T-helper 2 cell treated with Interferon-gamma antibody and Interleukin-4, amounts not matched to agents 5 μg/mL and 100 μg/mL, for 36 hours (primary cell): ENCODE measurements around the gene COL4A4.
"Not testable (repeated sequence)": the region's sequence is repeated elsewhere in the genome, so short reads cannot be mapped to it uniquely, and the experiment has no call there.

Experiments used
- DNase-seq: peaks from one replicate; pipeline ENCODE4 v3.0.0; 2021; ENCODE audit warnings: low spot score
- H3K27ac Mint-ChIP-seq: one replicate; pipeline ENCODE4 v1.8.0; 2021; ENCODE audit warnings: mild to moderate bottlenecking, mixed read lengths
- H3K27me3 Mint-ChIP-seq: one replicate; pipeline ENCODE4 v1.8.0; 2021; ENCODE audit warnings: low read depth, mixed read lengths
- H3K36me3 Mint-ChIP-seq: one replicate; pipeline ENCODE4 v1.8.0; 2021; ENCODE audit warnings: low read depth, mixed read lengths
- H3K4me1 Mint-ChIP-seq: one replicate; pipeline ENCODE4 v1.8.0; 2021; ENCODE audit warnings: low read depth, mixed read lengths
- H3K4me3 Mint-ChIP-seq: one replicate; pipeline ENCODE4 v1.8.0; 2022; ENCODE audit warnings: mild to moderate bottlenecking, moderate library complexity, mixed read lengths
- H3K9me3 Mint-ChIP-seq: one replicate; pipeline ENCODE4 v1.8.0; 2021; ENCODE audit warnings: mixed read lengths

Gene COL4A4

DNA sequence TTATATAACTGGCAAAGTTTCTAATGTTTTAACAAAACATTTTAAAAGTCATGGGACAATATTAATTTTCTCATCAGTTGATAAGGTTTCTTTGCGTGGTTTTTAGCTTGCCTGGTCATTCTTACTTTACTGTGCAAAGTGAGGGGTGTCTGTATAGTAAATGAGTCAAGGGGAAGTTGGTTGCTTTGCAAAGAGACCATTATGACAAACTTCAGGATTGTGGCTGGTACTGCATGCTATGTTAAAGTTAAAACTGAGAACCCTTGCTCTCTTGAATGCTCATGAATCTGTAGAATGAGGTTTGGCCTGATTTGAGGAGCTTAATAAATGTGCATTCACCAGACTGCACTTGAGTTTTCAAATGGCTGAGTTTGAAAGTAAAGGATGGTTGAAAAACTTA is 47.0 kb downstream of the COL4A4 start:
- H3K4me3 Mint-ChIP-seq, result no peak overlapping the region
- H3K4me1 Mint-ChIP-seq, result no peaks in the 10 kb centered on the region
- H3K9me3 Mint-ChIP-seq, result no peaks in the 10 kb centered on the region
- H3K27ac Mint-ChIP-seq, result no peak overlapping the region
- peaks cover 14% of the 10 kb centered on the region for H3K27me3 Mint-ChIP-seq
- no peaks in the 10 kb centered on the region for H3K36me3 Mint-ChIP-seq
- DNase-seq, result no peak

DNA sequence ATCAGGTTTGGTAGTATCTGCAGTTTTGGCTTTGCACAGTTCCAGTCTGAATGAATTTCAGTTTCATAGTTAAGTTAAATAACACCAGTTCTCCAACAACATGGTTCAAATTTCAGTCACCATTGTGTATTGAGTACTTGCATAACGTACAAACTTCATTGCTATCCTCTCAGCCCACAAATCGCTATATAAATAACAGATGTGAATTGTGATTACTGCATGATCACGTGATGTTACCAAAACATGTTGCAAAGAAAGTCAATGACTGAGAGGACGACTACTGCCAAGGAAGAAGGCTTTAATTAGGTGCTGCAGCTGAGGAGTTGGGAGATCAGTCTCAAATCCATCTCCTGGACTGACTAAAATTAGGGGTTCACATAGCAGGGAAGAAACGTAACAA is 48.2 kb downstream of the COL4A4 start:
- H3K27ac Mint-ChIP-seq, result no peak overlapping the region
- no peak for DNase-seq
- no peaks in the 10 kb centered on the region for H3K36me3 Mint-ChIP-seq
- H3K9me3 Mint-ChIP-seq, result no peaks in the 10 kb centered on the region
- no peaks in the 10 kb centered on the region for H3K4me1 Mint-ChIP-seq
- no peak overlapping the region for H3K4me3 Mint-ChIP-seq
- H3K27me3 Mint-ChIP-seq, result peaks cover 14% of the 10 kb centered on the region

DNA sequence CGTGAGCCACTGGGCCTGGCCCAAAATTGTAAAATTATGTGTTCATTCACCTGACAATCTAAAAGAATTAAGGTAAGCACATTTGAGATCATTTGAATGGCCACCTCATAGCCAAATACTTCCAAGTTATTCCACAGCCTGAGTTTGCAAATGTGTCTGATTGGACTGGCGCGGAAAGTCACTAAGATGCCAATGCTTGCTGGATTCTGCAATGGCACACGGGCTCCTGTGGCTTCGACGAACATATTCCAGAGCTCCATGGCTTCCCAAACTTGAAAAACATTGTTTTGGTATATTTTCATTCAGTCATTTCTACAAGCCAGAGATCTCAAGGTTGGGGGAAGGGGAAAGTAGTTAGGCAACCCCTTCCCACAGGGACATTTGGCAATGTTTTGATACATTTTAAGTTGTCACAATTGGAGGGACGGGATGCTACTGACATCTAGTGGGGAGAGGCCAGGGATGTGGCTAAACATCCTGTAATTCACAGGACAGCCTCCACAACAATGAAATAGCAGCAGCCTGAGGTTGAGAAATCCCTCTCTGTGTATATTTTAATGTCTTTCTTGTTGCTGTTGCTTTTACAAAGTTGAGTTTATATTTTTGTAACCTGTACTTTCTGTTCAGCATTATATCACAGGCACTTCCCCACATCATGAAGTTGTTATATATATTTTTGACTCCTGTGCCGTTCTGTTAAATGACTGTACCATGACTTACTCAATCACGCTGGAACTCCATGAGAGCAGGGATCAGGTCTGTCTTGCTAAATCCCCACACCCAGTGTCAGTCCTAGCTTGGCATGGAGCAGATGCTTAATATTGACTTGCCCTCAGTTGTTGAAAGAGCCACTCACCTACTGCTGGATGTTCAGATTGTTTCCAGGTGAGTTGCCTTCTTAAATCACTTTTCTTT is 56.9 kb downstream of the COL4A4 start:
- no peaks in the 10 kb centered on the region for H3K27me3 Mint-ChIP-seq
- no peaks in the 10 kb centered on the region for H3K36me3 Mint-ChIP-seq
- no peaks in the 10 kb centered on the region for H3K9me3 Mint-ChIP-seq
- H3K27ac Mint-ChIP-seq, result no peak overlapping the region
- H3K4me1 Mint-ChIP-seq, result no peaks in the 10 kb centered on the region
- H3K4me3 Mint-ChIP-seq, result no peak overlapping the region
- no peak for DNase-seq

DNA sequence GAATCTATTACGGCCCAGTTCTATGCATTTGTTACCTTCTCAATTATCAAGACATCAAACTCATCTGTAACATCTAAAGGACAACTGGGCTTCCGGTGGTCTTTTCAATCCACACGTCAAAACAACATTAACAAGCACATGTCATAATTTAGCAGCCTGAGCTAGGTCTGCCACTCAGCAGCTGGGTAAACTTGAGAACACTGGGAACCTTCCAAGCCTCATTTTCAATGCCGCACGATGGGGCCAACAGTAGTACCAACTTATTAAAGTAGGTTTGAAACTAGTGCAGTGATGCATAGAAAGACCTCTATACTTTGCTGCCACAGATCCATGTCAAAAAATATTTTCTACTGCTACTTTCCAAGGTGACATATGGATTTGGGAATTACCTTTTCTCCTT is 60.4 kb downstream of the COL4A4 start:
- no peak overlapping the region for H3K4me3 Mint-ChIP-seq
- no peaks in the 10 kb centered on the region for H3K4me1 Mint-ChIP-seq
- no peaks in the 10 kb centered on the region for H3K36me3 Mint-ChIP-seq
- H3K9me3 Mint-ChIP-seq, result no peaks in the 10 kb centered on the region
- no peak for DNase-seq
- no peaks in the 10 kb centered on the region for H3K27me3 Mint-ChIP-seq
- H3K27ac Mint-ChIP-seq, result no peak overlapping the region

DNA sequence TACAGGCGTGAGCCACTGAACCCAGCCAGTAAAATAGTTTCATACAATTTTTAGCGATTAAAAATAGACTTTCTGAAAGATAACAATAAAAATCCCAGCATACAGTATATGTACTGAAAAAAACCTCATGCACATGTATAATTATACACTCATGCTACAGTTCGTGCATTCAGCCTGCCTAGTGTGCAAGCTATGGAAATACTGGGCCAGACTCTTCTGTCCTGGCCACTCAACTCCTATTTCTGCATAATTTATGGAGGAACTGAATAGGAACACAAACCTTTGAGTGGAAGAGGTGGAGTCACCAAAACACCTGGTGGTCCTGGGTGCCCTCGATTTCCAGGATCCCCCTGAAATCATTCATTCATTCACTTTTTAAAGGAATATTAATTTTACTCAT is 64.7 kb downstream of the COL4A4 start:
- Mint-ChIP-seq H3K9me3 (no peaks in the 10 kb centered on the region), H3K4me3 (no peak overlapping the region), H3K36me3 (no peaks in the 10 kb centered on the region), H3K27me3 (no peaks in the 10 kb centered on the region), H3K27ac (no peak overlapping the region), H3K4me1 (no peaks in the 10 kb centered on the region)
- DNase-seq, result no peak

- no peak overlapping the region for H3K27ac Mint-ChIP-seq
- no peak for DNase-seq
- no peaks in the 10 kb centered on the region for H3K36me3 Mint-ChIP-seq
- no peaks in the 10 kb centered on the region for H3K4me1 Mint-ChIP-seq
- H3K27me3 Mint-ChIP-seq, result no peaks in the 10 kb centered on the region
- H3K4me3 Mint-ChIP-seq, result no peak overlapping the region
- H3K9me3 Mint-ChIP-seq, result no peaks in the 10 kb centered on the region
Measured at GRCh38 chr2:227098162-227098515, 65.9 kb downstream of the COL4A4 start.

DNA sequence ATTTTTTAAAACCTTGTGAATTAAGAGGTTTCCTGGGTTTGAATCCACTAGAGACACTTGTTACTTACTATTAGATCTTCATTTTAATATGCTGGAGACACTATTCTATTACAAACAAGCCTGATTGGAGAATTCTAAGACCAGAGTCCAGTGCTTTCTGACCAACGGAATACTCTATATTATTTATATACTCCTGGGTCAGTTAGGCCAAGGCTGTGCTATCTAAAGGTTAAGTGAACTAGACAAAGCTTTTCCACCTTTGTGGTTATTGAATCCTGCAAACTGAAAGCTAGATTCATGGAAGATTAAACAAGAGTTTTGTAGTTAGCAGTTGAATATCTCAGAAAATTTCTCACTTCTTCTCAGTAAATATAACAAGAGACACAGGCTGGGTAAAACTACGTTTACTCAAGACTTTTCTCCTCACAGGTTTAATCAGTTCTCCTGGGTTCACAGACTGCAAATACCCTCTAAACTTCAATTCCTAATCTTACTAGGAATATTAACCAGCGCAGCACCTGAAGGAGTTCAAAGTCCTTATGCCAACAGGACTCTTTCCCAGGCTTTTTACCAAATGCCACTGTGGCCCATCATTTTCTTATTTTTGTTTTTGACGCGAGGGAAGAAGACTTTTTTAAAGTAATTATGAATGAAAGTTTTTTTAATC is 66.4 kb downstream of the COL4A4 start:
- Mint-ChIP-seq H3K9me3 (no peaks in the 10 kb centered on the region), H3K27ac (no peak overlapping the region), H3K36me3 (no peaks in the 10 kb centered on the region), H3K4me1 (no peaks in the 10 kb centered on the region), H3K4me3 (no peak overlapping the region), H3K27me3 (no peaks in the 10 kb centered on the region)
- no peak for DNase-seq

DNA sequence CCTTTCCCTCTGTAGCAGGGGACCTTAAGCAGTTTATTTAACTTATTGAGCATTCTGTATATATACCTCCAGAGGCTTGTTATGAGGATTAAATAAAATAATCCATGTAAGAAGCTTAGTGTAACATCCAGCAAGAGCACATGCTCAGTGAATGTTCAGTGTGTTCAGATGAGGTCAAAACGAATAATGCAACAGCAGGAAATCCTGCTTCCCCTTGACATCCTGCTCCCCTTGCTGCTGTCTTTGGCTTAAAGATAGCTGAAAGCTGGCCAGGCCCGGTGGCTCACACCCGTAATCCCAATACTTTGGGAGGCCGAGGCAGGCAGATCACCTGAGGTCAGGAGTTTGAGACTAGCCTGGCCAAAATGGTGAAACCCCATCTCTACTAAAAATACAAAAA is 68.7 kb downstream of the COL4A4 start:
- peaks cover 2% of the 10 kb centered on the region for H3K27me3 Mint-ChIP-seq
- H3K4me3 Mint-ChIP-seq, result no peak overlapping the region
- no peak for DNase-seq
- no peaks in the 10 kb centered on the region for H3K36me3 Mint-ChIP-seq
- H3K9me3 Mint-ChIP-seq, result no peaks in the 10 kb centered on the region
- no peaks in the 10 kb centered on the region for H3K4me1 Mint-ChIP-seq
- no peak overlapping the region for H3K27ac Mint-ChIP-seq

DNA sequence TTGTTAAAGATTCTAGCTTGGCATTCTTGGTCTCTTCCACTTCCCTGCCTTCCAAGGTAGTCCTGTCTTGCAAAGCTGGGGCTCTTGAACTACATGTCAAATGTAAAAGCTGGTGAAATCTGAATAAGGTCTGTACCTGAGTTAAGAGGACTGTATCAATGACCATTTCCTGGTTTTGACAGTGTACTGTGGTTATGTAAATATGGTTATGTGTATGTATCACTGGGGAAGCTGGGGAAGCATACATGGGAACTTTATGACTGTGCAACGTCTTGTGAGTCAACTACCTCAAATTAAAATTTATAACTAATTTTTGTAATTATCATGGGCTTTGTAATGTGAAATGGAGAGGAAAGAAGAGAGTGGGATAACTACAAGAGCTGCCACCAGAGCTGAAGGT is 81.7 kb downstream of the COL4A4 start:
- Mint-ChIP-seq H3K9me3 (no peaks in the 10 kb centered on the region), H3K4me1 (no peaks in the 10 kb centered on the region), H3K36me3 (no peaks in the 10 kb centered on the region), H3K27ac (no peak overlapping the region), H3K27me3 (peaks cover 5% of the 10 kb centered on the region), H3K4me3 (no peak overlapping the region)
- DNase-seq, result no peak

GRCh38 chr2:227079726-227080125 is 84.3 kb downstream of the COL4A4 start:
- Mint-ChIP-seq H3K36me3 (no peaks in the 10 kb centered on the region), H3K4me1 (no peaks in the 10 kb centered on the region), H3K9me3 (no peaks in the 10 kb centered on the region), H3K27ac (no peak overlapping the region), H3K27me3 (peaks cover 7% of the 10 kb centered on the region), H3K4me3 (no peak overlapping the region)
- DNase-seq, result no peak

DNA sequence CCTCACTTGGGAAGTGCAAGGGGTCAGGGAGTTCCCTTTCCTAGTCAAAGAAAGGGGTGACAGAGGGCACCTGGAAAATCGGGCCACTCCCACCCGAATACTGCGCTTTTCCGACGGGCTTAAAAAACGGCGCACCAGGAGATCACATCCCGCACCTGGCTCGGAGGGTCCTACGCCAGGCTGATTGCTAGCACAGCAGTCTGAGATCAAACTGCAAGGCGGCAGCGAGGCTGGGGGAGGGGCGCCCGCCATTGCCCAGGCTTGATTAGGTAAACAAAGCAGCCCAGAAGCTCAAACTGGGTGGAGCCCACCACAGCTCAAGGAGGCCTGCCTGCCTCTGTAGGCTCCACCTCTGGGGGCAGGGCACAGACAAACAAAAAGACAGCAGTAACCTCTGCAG is 98.9 kb downstream of the COL4A4 start:
- not testable (repeated sequence) for H3K4me1 Mint-ChIP-seq, H3K4me3 Mint-ChIP-seq, H3K27me3 Mint-ChIP-seq, H3K9me3 Mint-ChIP-seq, H3K36me3 Mint-ChIP-seq, H3K27ac Mint-ChIP-seq, DNase-seq

DNA sequence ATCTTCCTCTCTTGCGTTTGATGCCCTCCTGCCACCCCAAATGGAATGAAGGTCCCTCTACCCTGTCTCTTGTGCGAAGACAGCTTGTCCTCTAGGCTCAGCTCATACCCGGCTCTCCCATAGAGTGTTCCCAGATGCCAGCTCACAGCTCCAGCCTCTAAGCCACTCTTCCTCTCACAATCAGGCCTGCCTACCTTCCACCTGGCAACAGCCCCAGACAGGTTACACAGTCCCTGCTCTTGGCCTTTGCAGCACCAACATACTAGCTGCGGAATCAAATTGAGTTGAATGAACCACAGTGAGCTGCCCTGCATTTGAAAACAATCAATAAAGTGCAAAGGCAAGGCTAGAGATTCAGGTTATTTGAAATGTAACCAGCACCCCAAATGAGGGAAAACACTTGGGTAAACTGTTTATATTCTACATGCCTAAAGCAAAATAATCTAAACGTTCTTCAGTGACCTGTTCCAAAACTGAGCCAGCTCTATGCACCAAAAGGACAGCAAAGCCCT is 105.1 kb downstream of the COL4A4 start:
- Mint-ChIP-seq H3K27ac (no peak overlapping the region), H3K27me3 (no peaks in the 10 kb centered on the region), H3K4me1 (no peaks in the 10 kb centered on the region), H3K9me3 (no peaks in the 10 kb centered on the region), H3K36me3 (no peaks in the 10 kb centered on the region), H3K4me3 (no peak overlapping the region)
- DNase-seq, result no peak

DNA sequence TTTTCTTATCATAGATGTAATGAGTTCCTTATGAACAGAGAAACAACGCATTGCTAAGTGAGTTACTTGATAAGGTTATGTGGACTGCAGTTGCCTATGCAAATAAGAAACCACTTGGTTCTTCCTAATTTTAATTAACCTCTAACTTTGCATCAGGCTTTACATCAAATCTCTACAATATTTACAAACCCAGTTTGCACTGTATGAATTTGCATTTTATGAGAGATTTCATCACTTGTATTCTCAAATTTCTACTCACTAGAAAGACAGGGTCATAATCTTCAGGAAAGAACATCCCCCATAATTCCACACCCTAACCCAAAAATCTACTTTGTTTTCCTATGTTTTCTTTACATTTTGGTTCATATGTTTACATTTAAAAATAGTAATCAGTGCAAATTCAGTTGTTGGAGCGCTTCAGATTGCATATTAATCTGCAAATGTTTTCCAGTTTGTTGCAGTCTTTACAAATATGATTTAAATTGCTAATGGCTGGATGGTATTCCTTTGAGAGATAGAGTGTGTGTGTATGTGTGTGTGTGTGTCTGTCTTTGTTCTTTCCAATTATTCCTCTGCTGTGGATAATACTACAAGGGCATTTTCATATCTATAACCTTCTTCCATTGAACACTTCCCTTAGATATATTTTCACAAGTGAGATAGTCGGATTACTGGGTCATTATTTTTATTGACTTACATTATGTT is 106.1 kb downstream of the COL4A4 start:
- no peaks in the 10 kb centered on the region for H3K9me3 Mint-ChIP-seq
- H3K27me3 Mint-ChIP-seq, result no peaks in the 10 kb centered on the region
- H3K27ac Mint-ChIP-seq, result no peak overlapping the region
- no peak for DNase-seq
- H3K4me3 Mint-ChIP-seq, result no peak overlapping the region
- no peaks in the 10 kb centered on the region for H3K4me1 Mint-ChIP-seq
- no peaks in the 10 kb centered on the region for H3K36me3 Mint-ChIP-seq

- DNase-seq, result no peak
- H3K27me3 Mint-ChIP-seq, result no peaks in the 10 kb centered on the region
- no peaks in the 10 kb centered on the region for H3K36me3 Mint-ChIP-seq
- no peak overlapping the region for H3K27ac Mint-ChIP-seq
- H3K4me1 Mint-ChIP-seq, result no peaks in the 10 kb centered on the region
- H3K4me3 Mint-ChIP-seq, result no peak overlapping the region
- H3K9me3 Mint-ChIP-seq, result no peaks in the 10 kb centered on the region
Measured at GRCh38 chr2:227057060-227057459, 106.9 kb downstream of the COL4A4 start.
